Endometrial microvascular endothelial cells (primary cell): Measurements from ENCODE around the gene DAAM1. TPM values are rescaled to one million over a fixed set of nuclear protein-coding genes. Genes with fewer than 3 reads are reported as not detected.

Experiments used
- in situ Hi-C: cut with HindIII; loops from 2 replicates; pipeline ENCODE4 v1.10.0; 2017; ENCODE audit warnings: low sequenced_read_pairs, low pct_unique_long_range_greater_than_20kb; ENCODE audit errors: inconsistent ontology term
- total RNA-seq: library from RNA; depleted of rRNA; stranded (reverse); fragments of >200 nt; gene quantifications from one replicate; pipeline ENCODE4 v1.2.3, GENCODE V29; 2015; ENCODE audit errors: inconsistent ontology term

Gene DAAM1
- total RNA-seq, 1 donor from 2014 or later = 16.2 TPM

GRCh38 chr14:59302313-59302712 lies 113.8 kb downstream of the DAAM1 start:
- in situ Hi-C loops = no loop called here

GRCh38 chr14:59303216-59303615 lies 114.7 kb downstream of the DAAM1 start:
- in situ Hi-C loops = no loop called here

GRCh38 chr14:59305231-59305630 lies 116.8 kb downstream of the DAAM1 start:
- in situ Hi-C loops = no loop called here

GRCh38 chr14:59305836-59306555 lies 117.5 kb downstream of the DAAM1 start:
- in situ Hi-C loops = no loop called here

- in situ Hi-C loops = no loop called here
Measured at GRCh38 chr14:59306775-59307174, 118.3 kb downstream of the DAAM1 start.

- in situ Hi-C loops = no loop called here
Measured at GRCh38 chr14:59308086-59308485, 119.6 kb downstream of the DAAM1 start.

- in situ Hi-C loops = no loop called here
Measured at GRCh38 chr14:59308673-59309072, 120.2 kb downstream of the DAAM1 start.

- in situ Hi-C loops = no loop called here
Measured at GRCh38 chr14:59309291-59309900, 120.9 kb downstream of the DAAM1 start.

GRCh38 chr14:59310633-59311032 lies 122.2 kb downstream of the DAAM1 start:
- in situ Hi-C loops = no loop called here

GRCh38 chr14:59311723-59312122 lies 123.3 kb downstream of the DAAM1 start:
- in situ Hi-C loops = no loop called here

GRCh38 chr14:59313144-59313651 lies 124.7 kb downstream of the DAAM1 start:
- in situ Hi-C loops = no loop called here

GRCh38 chr14:59313658-59314608 lies 125.5 kb downstream of the DAAM1 start:
- in situ Hi-C loops = no loop called here

GRCh38 chr14:59314953-59315599 lies 126.6 kb downstream of the DAAM1 start:
- in situ Hi-C loops = no loop called here

GRCh38 chr14:59316151-59316830 lies 127.8 kb downstream of the DAAM1 start:
- in situ Hi-C loops = no loop called here

GRCh38 chr14:59317346-59317745 lies 128.9 kb downstream of the DAAM1 start:
- in situ Hi-C loops = no loop called here

- in situ Hi-C loops = no loop called here
Measured at GRCh38 chr14:59317798-59318505, 129.5 kb downstream of the DAAM1 start.

- in situ Hi-C loops = no loop called here
Measured at GRCh38 chr14:59318908-59319307, 130.4 kb downstream of the DAAM1 start.

GRCh38 chr14:59320361-59320760 lies 131.9 kb downstream of the DAAM1 start:
- in situ Hi-C loops = no loop called here
